Breast epithelium (tissue), 4 donors: ENCODE results near the gene SLC4A4. TPM values are rescaled to one million over a fixed set of nuclear protein-coding genes. Genes with fewer than 3 reads are reported as not detected.

Experiments
- DNase-seq, 2 donors: peaks; one replicate each; pipeline ENCODE4 v3.0.0-alpha.2; 2019; ENCODE audit warnings: low spot score in 2 of 2
- H3K27ac ChIP-seq, 2 donors: fragments of 200-600 bp; sonication (generic) in 1 of 2; one replicate each; pipeline ENCODE4 v1.5.1; 2016 to 2019; ENCODE audit warnings: mild to moderate bottlenecking in 1 of 2
- H3K27me3 ChIP-seq, 2 donors: fragments of 200-600 bp; sonication (generic) in 1 of 2; one replicate each; pipeline versions ENCODE4 v1.5.1 to v1.6.0; 2017 to 2019; ENCODE audit warnings: control low read depth in 1 of 2, mild to moderate bottlenecking in 1 of 2
- H3K36me3 ChIP-seq: fragments of 200-600 bp; one replicate; pipeline ENCODE4 v1.5.1; 2019
- H3K4me1 ChIP-seq, 2 donors: fragments of 200-600 bp; sonication (generic); one replicate each; pipeline ENCODE4 v1.5.1; 2016 to 2019; ENCODE audit warnings: control low read depth in 1 of 2
- H3K4me3 ChIP-seq, 3 donors: fragments of 200-600 bp; sonication (generic); 1 replicate in 2 of 3; 2 replicates in 1 of 3; pipeline ENCODE4 v1.5.1; 2016 to 2019; ENCODE audit warnings: mild to moderate bottlenecking in 3 of 3, moderate library complexity in 2 of 3
- H3K9me3 ChIP-seq, 2 donors: fragments of 200-600 bp; sonication (generic) in 1 of 2; one replicate each; pipeline ENCODE4 v1.5.1; 2016 to 2019; ENCODE audit warnings: control low read depth in 1 of 2
- CTCF ChIP-seq, 3 donors: fragments of 450-650 bp; IDR thresholded peaks; one replicate each; pipeline ENCODE4 v1.5.1; 2016 to 2017; ENCODE audit warnings: antibody characterized with exemption in 3 of 3, mild to moderate bottlenecking in 3 of 3, moderate library complexity in 3 of 3
- POLR2A ChIP-seq: fragments of 450-650 bp; IDR thresholded peaks from one replicate; pipeline ENCODE4 v1.6.1; 2016; ENCODE audit warnings: antibody characterized with exemption, mild to moderate bottlenecking, moderate library complexity
- POLR2AphosphoS5 ChIP-seq, 3 donors: sonication (generic); formaldehyde crosslinking; IDR thresholded peaks; one replicate each; pipeline ENCODE4 v1.6.1; 2017; ENCODE audit warnings: antibody characterized with exemption in 3 of 3
- intact Hi-C: fragments of 100-400 bp; cut with DNase I; formaldehyde crosslinking; loops from one replicate; pipeline ENCODE4 v1.15.1; 2023; ENCODE audit warnings: low total_unique reads
- total RNA-seq, 3 donors: library from RNA; depleted of rRNA; stranded (reverse); fragments of >200 nt; gene quantifications; one replicate each; pipeline ENCODE4 v1.1.0, GENCODE V29; 2016

The SLC4A4 gene
- total RNA-seq, 3 donors from 2014 or later = 1.3 to 6.7 (median 1.4) TPM

- Histone ChIP-seq H3K27me3 (no peaks in the 10 kb centered on the region), H3K4me1 (no peaks in the 10 kb centered on the region), H3K4me3 (no peak overlapping the region), H3K9me3 (no peaks in the 10 kb centered on the region), H3K27ac (no peak overlapping the region), H3K36me3 (no peaks in the 10 kb centered on the region)
- TF ChIP-seq CTCF (IDR thresholded peaks at IDR 0.05) (no peak), POLR2AphosphoS5 (IDR thresholded peaks at IDR 0.05) (no peak), POLR2A (no peak)
- no peak for DNase-seq
- intact Hi-C loops = no loop called here
Observed at GRCh38 chr4:71518283-71518989, 179.6 kb downstream of the SLC4A4 start.

GRCh38 chr4:71520308-71520707 lies 181.5 kb downstream of the SLC4A4 start:
- Histone ChIP-seq H3K27me3 (no peaks in the 10 kb centered on the region), H3K4me1 (no peaks in the 10 kb centered on the region), H3K27ac (no peak overlapping the region), H3K4me3 (no peak overlapping the region), H3K9me3 (no peaks in the 10 kb centered on the region), H3K36me3 (no peaks in the 10 kb centered on the region)
- intact Hi-C loops = no loop called here
- DNase-seq = no peak
- TF ChIP-seq POLR2A = no peak
- TF ChIP-seq POLR2AphosphoS5 (IDR thresholded peaks at IDR 0.05) = no peak
- no peak for TF ChIP-seq CTCF (IDR thresholded peaks at IDR 0.05)

GRCh38 chr4:71520850-71521249 lies 182.0 kb downstream of the SLC4A4 start:
- DNase-seq = no peak
- H3K4me1 ChIP-seq = no peaks in the 10 kb centered on the region
- H3K4me3 ChIP-seq = no peak overlapping the region
- no peak for TF ChIP-seq POLR2A
- no peak for TF ChIP-seq POLR2AphosphoS5 (IDR thresholded peaks at IDR 0.05)
- TF ChIP-seq CTCF (IDR thresholded peaks at IDR 0.05) = no peak
- no peaks in the 10 kb centered on the region for H3K36me3 ChIP-seq
- no peaks in the 10 kb centered on the region for H3K9me3 ChIP-seq
- no peak overlapping the region for H3K27ac ChIP-seq
- intact Hi-C loops = no loop called here
- H3K27me3 ChIP-seq = no peaks in the 10 kb centered on the region

GRCh38 chr4:71524756-71525155 lies 185.9 kb downstream of the SLC4A4 start:
- no peaks in the 10 kb centered on the region for H3K9me3 ChIP-seq
- intact Hi-C loops = no loop called here
- H3K36me3 ChIP-seq = no peaks in the 10 kb centered on the region
- DNase-seq = no peak
- no peak overlapping the region for H3K27ac ChIP-seq
- no peak overlapping the region for H3K4me3 ChIP-seq
- no peaks in the 10 kb centered on the region for H3K4me1 ChIP-seq
- TF ChIP-seq CTCF (IDR thresholded peaks at IDR 0.05) = no peak
- no peak for TF ChIP-seq POLR2AphosphoS5 (IDR thresholded peaks at IDR 0.05)
- TF ChIP-seq POLR2A = no peak
- H3K27me3 ChIP-seq = no peaks in the 10 kb centered on the region

GRCh38 chr4:71526637-71527406 lies 188.0 kb downstream of the SLC4A4 start:
- TF ChIP-seq POLR2AphosphoS5 (IDR thresholded peaks at IDR 0.05) (no peak), CTCF (IDR thresholded peaks at IDR 0.05) (no peak), POLR2A (no peak)
- no peak for DNase-seq
- H3K27ac ChIP-seq = no peak overlapping the region
- no peaks in the 10 kb centered on the region for H3K36me3 ChIP-seq
- intact Hi-C loops = no loop called here
- no peaks in the 10 kb centered on the region for H3K27me3 ChIP-seq
- no peaks in the 10 kb centered on the region for H3K9me3 ChIP-seq
- no peak overlapping the region for H3K4me3 ChIP-seq
- H3K4me1 ChIP-seq = no peaks in the 10 kb centered on the region
